ENCODE data around the gene SLC35G2. TPM values are rescaled to one million over a fixed set of nuclear protein-coding genes. Genes with fewer than 3 reads are reported as not detected.

The SLC35G2 gene
- total RNA-seq, 1 experiment from 2014 or later: 1.8 TPM

- Histone ChIP-seq H3K27me3 (ENCODE audit: low read length) (no peaks in the 10 kb centered on the region), H3K4me2 (ENCODE audit: low read length) (no peak overlapping the region), H3K9me2 (replicated peaks; ENCODE audit: low read length) (no peaks in the 10 kb centered on the region), H4K20me1 (ENCODE audit: low read length) (no peaks in the 10 kb centered on the region), H3K9me3 (ENCODE audit: low read length) (no peaks in the 10 kb centered on the region), H3K4me1 (ENCODE audit: insufficient read depth, low read length) (peaks cover 11% of the 10 kb centered on the region), H3K27ac (ENCODE audit: low read length) (no peak overlapping the region), H3K79me2 (ENCODE audit: low read length) (no peaks in the 10 kb centered on the region), H2AFZ (ENCODE audit: low read length) (no peak overlapping the region), H3K36me3 (ENCODE audit: low read depth, low read length) (no peaks in the 10 kb centered on the region), H3F3A (ENCODE audit: low read length, unreplicated experiment) (no peaks in the 10 kb centered on the region), H3K9ac (ENCODE audit: low read length) (no peak overlapping the region), H3K4me3 (ENCODE audit: low read length) (no peak overlapping the region)
- intact Hi-C loops (cut with micrococcal nuclease): no loop called here
- TF ChIP-seq EZH2phosphoT487 (IDR thresholded peaks at IDR 0.05; ENCODE audit: borderline replicate concordance, low read length) (no peak), EZH2 (IDR thresholded peaks at IDR 0.05; ENCODE audit: low read length, unreplicated experiment) (no peak)
- TF ChIP-seq, protein P1, sequence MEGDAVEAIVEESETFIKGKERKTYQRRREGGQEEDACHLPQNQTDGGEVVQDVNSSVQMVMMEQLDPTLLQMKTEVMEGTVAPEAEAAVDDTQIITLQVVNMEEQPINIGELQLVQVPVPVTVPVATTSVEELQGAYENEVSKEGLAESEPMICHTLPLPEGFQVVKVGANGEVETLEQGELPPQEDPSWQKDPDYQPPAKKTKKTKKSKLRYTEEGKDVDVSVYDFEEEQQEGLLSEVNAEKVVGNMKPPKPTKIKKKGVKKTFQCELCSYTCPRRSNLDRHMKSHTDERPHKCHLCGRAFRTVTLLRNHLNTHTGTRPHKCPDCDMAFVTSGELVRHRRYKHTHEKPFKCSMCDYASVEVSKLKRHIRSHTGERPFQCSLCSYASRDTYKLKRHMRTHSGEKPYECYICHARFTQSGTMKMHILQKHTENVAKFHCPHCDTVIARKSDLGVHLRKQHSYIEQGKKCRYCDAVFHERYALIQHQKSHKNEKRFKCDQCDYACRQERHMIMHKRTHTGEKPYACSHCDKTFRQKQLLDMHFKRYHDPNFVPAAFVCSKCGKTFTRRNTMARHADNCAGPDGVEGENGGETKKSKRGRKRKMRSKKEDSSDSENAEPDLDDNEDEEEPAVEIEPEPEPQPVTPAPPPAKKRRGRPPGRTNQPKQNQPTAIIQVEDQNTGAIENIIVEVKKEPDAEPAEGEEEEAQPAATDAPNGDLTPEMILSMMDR (conservative IDR thresholded peaks at IDR 0.05; ENCODE audit: low read depth, low read length): no peak
- no peak for DNase-seq
- no peak for ATAC-seq
- no TSS peak for BruUV-seq (replicated peaks)
- CTCF ChIA-PET: interaction anchor here (0.6 kb wide), 1 partner anchor 86 kb away, joined by 5 read pairs; no protein-coding TSS in a partner anchor
- POLR2A ChIA-PET (ENCODE audit: unreplicated experiment): no interaction called here
Observed at GRCh38 chr3:136840252-136840651, 21.3 kb downstream of the SLC35G2 start.

GRCh38 chr3:136842294-136842693 lies 23.4 kb downstream of the SLC35G2 start:
- ChIA-PET POLR2A (ENCODE audit: unreplicated experiment) (no interaction called here), CTCF (no interaction called here)
- H3K9me3 ChIP-seq (ENCODE audit: low read length): no peaks in the 10 kb centered on the region
- no peak for ATAC-seq
- no peak overlapping the region for H3K9ac ChIP-seq (ENCODE audit: low read length)
- H3K27ac ChIP-seq (ENCODE audit: low read length): no peak overlapping the region
- H3F3A ChIP-seq (ENCODE audit: low read length, unreplicated experiment): no peaks in the 10 kb centered on the region
- intact Hi-C loops (cut with micrococcal nuclease): no loop called here
- H3K4me1 ChIP-seq (ENCODE audit: insufficient read depth, low read length): peaks cover 11% of the 10 kb centered on the region
- H3K36me3 ChIP-seq (ENCODE audit: low read depth, low read length): no peaks in the 10 kb centered on the region
- H4K20me1 ChIP-seq (ENCODE audit: low read length): no peaks in the 10 kb centered on the region
- TF ChIP-seq, protein P1 (conservative IDR thresholded peaks at IDR 0.05; ENCODE audit: low read depth, low read length): no peak
- no peak for TF ChIP-seq EZH2phosphoT487 (IDR thresholded peaks at IDR 0.05; ENCODE audit: borderline replicate concordance, low read length)
- TF ChIP-seq EZH2 (IDR thresholded peaks at IDR 0.05; ENCODE audit: low read length, unreplicated experiment): no peak
- no peaks in the 10 kb centered on the region for H3K79me2 ChIP-seq (ENCODE audit: low read length)
- no peaks in the 10 kb centered on the region for H3K27me3 ChIP-seq (ENCODE audit: low read length)
- no TSS peak for BruUV-seq (replicated peaks)
- H3K4me3 ChIP-seq (ENCODE audit: low read length): no peak overlapping the region
- H2AFZ ChIP-seq (ENCODE audit: low read length): no peak overlapping the region
- no peaks in the 10 kb centered on the region for H3K9me2 ChIP-seq (replicated peaks; ENCODE audit: low read length)
- no peak overlapping the region for H3K4me2 ChIP-seq (ENCODE audit: low read length)
- DNase-seq: no peak

DNA sequence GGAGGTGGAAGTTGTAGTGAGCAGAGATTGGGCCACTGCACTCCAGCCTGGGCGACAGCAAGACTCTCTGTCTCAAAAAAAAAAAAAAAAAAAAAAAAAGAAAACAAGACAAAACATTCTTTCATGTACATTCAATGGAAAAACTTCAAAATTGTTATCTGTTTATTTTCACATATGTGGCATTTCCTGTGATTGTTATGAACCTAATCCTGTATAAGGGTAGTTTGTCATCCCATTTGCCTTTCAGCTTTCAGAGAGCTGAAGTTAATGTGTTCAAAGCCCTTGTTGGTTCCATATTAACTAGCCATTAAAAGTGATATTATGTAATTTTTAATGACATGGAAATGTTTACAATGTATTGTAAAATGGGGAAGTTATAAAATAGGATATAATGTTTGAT lies 25.8 kb downstream of the SLC35G2 start:
- ATAC-seq (no peak), DNase-seq (no peak)
- intact Hi-C loops (cut with micrococcal nuclease): no loop called here
- Histone ChIP-seq H3K4me1 (ENCODE audit: insufficient read depth, low read length) (no peaks in the 10 kb centered on the region), H3K9me3 (ENCODE audit: low read length) (no peaks in the 10 kb centered on the region), H3K9me2 (replicated peaks; ENCODE audit: low read length) (no peaks in the 10 kb centered on the region), H3K79me2 (ENCODE audit: low read length) (no peaks in the 10 kb centered on the region), H3K27ac (ENCODE audit: low read length) (no peak overlapping the region), H3K4me3 (ENCODE audit: low read length) (no peak overlapping the region), H3K27me3 (ENCODE audit: low read length) (no peaks in the 10 kb centered on the region), H3K4me2 (ENCODE audit: low read length) (no peak overlapping the region), H4K20me1 (ENCODE audit: low read length) (no peaks in the 10 kb centered on the region), H3F3A (ENCODE audit: low read length, unreplicated experiment) (no peaks in the 10 kb centered on the region), H3K36me3 (ENCODE audit: low read depth, low read length) (no peaks in the 10 kb centered on the region), H2AFZ (ENCODE audit: low read length) (no peak overlapping the region), H3K9ac (ENCODE audit: low read length) (no peak overlapping the region)
- ChIA-PET CTCF (no interaction called here), POLR2A (ENCODE audit: unreplicated experiment) (no interaction called here)
- TF ChIP-seq EZH2phosphoT487 (IDR thresholded peaks at IDR 0.05; ENCODE audit: borderline replicate concordance, low read length) (no peak), EZH2 (IDR thresholded peaks at IDR 0.05; ENCODE audit: low read length, unreplicated experiment) (no peak)
- TF ChIP-seq, protein P1 (conservative IDR thresholded peaks at IDR 0.05; ENCODE audit: low read depth, low read length): no peak
- BruUV-seq (replicated peaks): no TSS peak

Data from PC-3 (cell line).